Measurements from ENCODE around the gene FAM204A.

The FAM204A gene

DNA sequence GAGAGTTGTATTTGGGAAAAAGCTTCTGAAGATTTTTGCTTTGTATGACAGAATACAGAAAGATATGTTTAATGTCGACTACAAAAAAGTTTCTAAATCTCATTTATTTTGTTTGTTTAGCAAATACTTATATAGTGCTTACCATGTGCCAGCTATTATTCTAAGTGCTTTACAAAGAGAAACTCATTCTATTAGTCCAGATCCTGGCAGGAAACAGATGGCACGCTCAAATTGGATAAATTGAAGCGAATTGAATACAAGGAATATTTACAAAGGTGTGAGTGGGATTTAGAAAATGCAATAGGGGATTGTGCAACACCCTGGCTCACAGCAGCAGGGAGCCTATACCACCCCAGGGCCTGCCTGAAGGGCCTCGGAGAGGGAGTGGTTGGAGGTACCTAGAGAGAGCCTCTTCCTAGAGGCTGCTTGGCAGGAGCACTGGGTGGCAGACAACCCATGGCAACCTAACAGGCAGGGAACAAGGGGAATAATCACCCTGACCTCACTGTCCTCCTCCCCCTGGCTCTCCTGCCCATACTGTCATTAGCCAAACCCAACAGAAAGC is 27.6 kb upstream of the FAM204A start:
- in situ Hi-C loops (cut with HindIII; ENCODE audit: low sequenced_read_pairs) = no loop called here
- TF ChIP-seq, protein P1, sequence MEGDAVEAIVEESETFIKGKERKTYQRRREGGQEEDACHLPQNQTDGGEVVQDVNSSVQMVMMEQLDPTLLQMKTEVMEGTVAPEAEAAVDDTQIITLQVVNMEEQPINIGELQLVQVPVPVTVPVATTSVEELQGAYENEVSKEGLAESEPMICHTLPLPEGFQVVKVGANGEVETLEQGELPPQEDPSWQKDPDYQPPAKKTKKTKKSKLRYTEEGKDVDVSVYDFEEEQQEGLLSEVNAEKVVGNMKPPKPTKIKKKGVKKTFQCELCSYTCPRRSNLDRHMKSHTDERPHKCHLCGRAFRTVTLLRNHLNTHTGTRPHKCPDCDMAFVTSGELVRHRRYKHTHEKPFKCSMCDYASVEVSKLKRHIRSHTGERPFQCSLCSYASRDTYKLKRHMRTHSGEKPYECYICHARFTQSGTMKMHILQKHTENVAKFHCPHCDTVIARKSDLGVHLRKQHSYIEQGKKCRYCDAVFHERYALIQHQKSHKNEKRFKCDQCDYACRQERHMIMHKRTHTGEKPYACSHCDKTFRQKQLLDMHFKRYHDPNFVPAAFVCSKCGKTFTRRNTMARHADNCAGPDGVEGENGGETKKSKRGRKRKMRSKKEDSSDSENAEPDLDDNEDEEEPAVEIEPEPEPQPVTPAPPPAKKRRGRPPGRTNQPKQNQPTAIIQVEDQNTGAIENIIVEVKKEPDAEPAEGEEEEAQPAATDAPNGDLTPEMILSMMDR (IDR thresholded peaks at IDR 0.05; ENCODE audit: low read depth, low read length, missing control alignments) = no peak
- no peak for DNase-seq (ENCODE audit: low read depth)
- no peak overlapping the region for H3K4me3 ChIP-seq (ENCODE audit: low read depth, low read length)

DNA sequence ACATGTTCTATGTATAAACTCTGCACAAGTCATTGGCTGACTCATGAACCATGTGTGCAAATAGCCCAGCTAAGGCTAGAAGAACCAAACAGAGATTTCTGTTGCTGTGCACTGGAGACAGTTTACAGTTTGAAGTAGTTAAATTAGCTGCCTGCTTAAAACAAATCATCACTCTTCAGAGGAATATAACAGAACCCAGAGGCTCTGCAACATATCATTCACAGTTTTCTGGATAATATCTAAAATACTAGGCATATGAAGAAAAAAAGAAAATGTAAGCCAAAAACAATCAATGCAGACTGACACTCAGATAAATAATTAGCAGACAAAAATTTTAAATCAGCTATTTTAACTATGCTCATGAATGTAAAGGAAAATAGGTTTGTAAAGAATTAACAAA is 23.6 kb upstream of the FAM204A start:
- in situ Hi-C loops (cut with HindIII; ENCODE audit: low sequenced_read_pairs) = no loop called here
- TF ChIP-seq, protein P1 (IDR thresholded peaks at IDR 0.05; ENCODE audit: low read depth, low read length, missing control alignments) = no peak
- no peak for DNase-seq (ENCODE audit: low read depth)
- H3K4me3 ChIP-seq (ENCODE audit: low read depth, low read length) = no peak overlapping the region

- no peak overlapping the region for H3K4me3 ChIP-seq (ENCODE audit: low read depth, low read length)
- no peak for DNase-seq (ENCODE audit: low read depth)
- in situ Hi-C loops (cut with HindIII; ENCODE audit: low sequenced_read_pairs) = no loop called here
- TF ChIP-seq, protein P1 (IDR thresholded peaks at IDR 0.05; ENCODE audit: low read depth, low read length, missing control alignments) = no peak
Observed at GRCh38 chr10:118362103-118362502, 20.0 kb upstream of the FAM204A start.

- TF ChIP-seq, protein P1 (IDR thresholded peaks at IDR 0.05; ENCODE audit: low read depth, low read length, missing control alignments) = no peak
- no peak for DNase-seq (ENCODE audit: low read depth)
- no peak overlapping the region for H3K4me3 ChIP-seq (ENCODE audit: low read depth, low read length)
- in situ Hi-C loops (cut with HindIII; ENCODE audit: low sequenced_read_pairs) = no loop called here
Observed at GRCh38 chr10:118358327-118358726, 16.2 kb upstream of the FAM204A start.

DNA sequence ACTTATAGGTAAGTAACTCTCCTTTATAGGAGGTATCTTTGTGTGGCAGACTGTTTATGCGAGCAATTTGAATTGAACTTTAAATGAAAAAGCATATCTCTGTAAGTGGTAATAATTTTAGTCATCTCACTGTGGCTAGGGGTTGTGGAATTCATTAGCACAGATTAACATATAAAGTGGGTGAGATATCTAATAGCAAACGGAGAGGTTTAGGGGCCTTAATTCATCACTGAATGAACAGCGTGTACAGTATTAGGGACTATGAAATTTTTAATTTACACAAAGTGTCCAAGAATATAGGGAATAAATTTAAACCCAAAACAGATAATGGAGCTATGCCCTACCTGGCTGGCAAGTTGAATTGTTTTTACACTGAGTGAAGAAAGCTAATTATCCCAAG is 15.7 kb upstream of the FAM204A start:
- DNase-seq (ENCODE audit: low read depth) = no peak
- TF ChIP-seq, protein P1 (IDR thresholded peaks at IDR 0.05; ENCODE audit: low read depth, low read length, missing control alignments) = no peak
- no peak overlapping the region for H3K4me3 ChIP-seq (ENCODE audit: low read depth, low read length)
- in situ Hi-C loops (cut with HindIII; ENCODE audit: low sequenced_read_pairs) = no loop called here

DNA sequence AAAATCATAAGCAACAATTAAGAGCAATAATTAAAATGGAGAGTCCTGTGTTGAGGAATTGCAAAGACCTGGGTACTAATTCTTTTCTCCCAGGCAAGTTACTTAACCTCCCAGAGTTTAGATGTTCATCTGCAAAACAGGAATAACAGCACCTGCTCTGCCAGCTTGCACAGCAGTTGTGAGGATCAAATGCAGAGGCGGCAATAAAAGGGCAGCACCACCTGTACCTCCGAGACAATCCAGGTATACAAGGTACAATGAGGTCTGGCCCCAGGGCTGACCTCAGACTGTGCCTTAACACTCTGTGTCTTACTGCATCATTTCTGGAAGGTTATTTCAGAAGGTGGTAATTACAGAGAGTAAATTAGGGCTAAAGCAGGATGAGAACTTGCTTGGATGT is 14.5 kb upstream of the FAM204A start:
- H3K4me3 ChIP-seq (ENCODE audit: low read depth, low read length) = no peak overlapping the region
- in situ Hi-C loops (cut with HindIII; ENCODE audit: low sequenced_read_pairs) = no loop called here
- TF ChIP-seq, protein P1 (IDR thresholded peaks at IDR 0.05; ENCODE audit: low read depth, low read length, missing control alignments) = no peak
- no peak for DNase-seq (ENCODE audit: low read depth)

All from astrocyte of the cerebellum (primary cell).